ENCODE measurements around the gene GOLIM4. TPM values are rescaled to one million over a fixed set of nuclear protein-coding genes. Genes with fewer than 3 reads are reported as not detected.

GOLIM4 gene
- total RNA-seq, 1 experiment from 2014 or later, result 25.3 TPM

DNA sequence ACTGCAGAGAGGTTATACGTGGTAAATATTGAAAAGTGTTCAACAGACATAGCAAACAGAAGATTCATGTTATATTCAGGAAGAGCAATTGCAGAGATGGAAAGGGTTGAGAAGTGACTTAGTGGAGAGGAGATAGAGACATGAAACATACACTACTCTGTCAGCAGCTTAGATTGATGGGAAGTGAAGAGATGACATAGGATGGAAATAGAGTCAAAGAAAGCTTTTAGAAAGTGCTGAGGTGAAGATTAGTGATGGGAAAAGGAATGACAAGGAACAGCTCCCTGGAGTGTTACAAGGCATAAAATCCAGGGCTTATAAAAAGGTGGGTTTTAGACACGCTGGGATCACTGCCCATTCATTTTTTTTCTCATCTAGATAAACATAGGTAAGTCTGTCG is 17.2 kb upstream of the GOLIM4 start:
- no peaks in the 10 kb centered on the region for H3K27me3 ChIP-seq (ENCODE audit: low read length)
- H3K9ac ChIP-seq (ENCODE audit: low read length), result no peak overlapping the region
- H3K9me3 ChIP-seq (ENCODE audit: low read length), result no peaks in the 10 kb centered on the region
- no TSS peak for BruUV-seq (replicated peaks)
- TF ChIP-seq, protein P1, sequence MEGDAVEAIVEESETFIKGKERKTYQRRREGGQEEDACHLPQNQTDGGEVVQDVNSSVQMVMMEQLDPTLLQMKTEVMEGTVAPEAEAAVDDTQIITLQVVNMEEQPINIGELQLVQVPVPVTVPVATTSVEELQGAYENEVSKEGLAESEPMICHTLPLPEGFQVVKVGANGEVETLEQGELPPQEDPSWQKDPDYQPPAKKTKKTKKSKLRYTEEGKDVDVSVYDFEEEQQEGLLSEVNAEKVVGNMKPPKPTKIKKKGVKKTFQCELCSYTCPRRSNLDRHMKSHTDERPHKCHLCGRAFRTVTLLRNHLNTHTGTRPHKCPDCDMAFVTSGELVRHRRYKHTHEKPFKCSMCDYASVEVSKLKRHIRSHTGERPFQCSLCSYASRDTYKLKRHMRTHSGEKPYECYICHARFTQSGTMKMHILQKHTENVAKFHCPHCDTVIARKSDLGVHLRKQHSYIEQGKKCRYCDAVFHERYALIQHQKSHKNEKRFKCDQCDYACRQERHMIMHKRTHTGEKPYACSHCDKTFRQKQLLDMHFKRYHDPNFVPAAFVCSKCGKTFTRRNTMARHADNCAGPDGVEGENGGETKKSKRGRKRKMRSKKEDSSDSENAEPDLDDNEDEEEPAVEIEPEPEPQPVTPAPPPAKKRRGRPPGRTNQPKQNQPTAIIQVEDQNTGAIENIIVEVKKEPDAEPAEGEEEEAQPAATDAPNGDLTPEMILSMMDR (conservative IDR thresholded peaks at IDR 0.05; ENCODE audit: low read depth, low read length), result no peak
- TF ChIP-seq EZH2 (IDR thresholded peaks at IDR 0.05; ENCODE audit: low read length, unreplicated experiment), result no peak
- TF ChIP-seq EZH2phosphoT487 (IDR thresholded peaks at IDR 0.05; ENCODE audit: borderline replicate concordance, low read length), result no peak
- POLR2A ChIA-PET (ENCODE audit: unreplicated experiment), result no interaction called here
- peaks cover 4% of the 10 kb centered on the region; the same call in 1 of the 2 replicates for H3K4me1 ChIP-seq (ENCODE audit: insufficient read depth, low read length)
- H3K4me2 ChIP-seq (ENCODE audit: low read length), result no peak overlapping the region
- no peak overlapping the region for H2AFZ ChIP-seq (ENCODE audit: low read length)
- no peak for DNase-seq
- intact Hi-C loops (cut with micrococcal nuclease), result no loop called here
- no peaks in the 10 kb centered on the region for H4K20me1 ChIP-seq (ENCODE audit: low read length)
- CTCF ChIA-PET, result no interaction called here
- no peaks in the 10 kb centered on the region for H3K36me3 ChIP-seq (ENCODE audit: low read depth, low read length)
- H3F3A ChIP-seq (ENCODE audit: low read length, unreplicated experiment), result no peaks in the 10 kb centered on the region
- no peaks in the 10 kb centered on the region for H3K9me2 ChIP-seq (replicated peaks; ENCODE audit: low read length)
- H3K79me2 ChIP-seq (ENCODE audit: low read length), result no peaks in the 10 kb centered on the region
- no peak for ATAC-seq
- no peak overlapping the region for H3K4me3 ChIP-seq (ENCODE audit: low read length)
- no peak overlapping the region for H3K27ac ChIP-seq (ENCODE audit: low read length)

DNA sequence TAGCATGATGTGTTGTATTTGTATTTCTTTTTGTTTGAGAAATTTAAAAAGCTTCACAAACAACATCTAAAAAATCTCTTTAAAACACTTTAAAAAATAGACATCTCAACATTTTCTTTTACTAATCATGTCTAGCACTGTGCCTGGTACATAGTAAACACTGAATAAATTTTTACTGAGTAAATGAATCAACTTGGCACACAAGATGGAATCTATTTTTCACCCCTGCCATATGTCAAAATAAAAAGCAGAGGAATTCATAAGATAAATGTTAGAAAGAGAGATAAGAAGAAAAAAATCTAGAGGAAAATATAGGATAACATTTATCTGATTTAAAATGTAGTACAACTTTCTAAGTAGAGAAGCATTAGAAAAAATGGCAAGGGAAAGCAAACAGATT is 8.6 kb upstream of the GOLIM4 start:
- Histone ChIP-seq H3K4me1 (ENCODE audit: insufficient read depth, low read length) (0 out of 2 replicates have a peak, but pooled peaks cover 6% of the 10 kb centered on the region), H3K36me3 (ENCODE audit: low read depth, low read length) (no peaks in the 10 kb centered on the region), H3K4me2 (ENCODE audit: low read length) (no peak overlapping the region), H4K20me1 (ENCODE audit: low read length) (no peaks in the 10 kb centered on the region), H3K9ac (ENCODE audit: low read length) (no peak overlapping the region), H3K79me2 (ENCODE audit: low read length) (no peaks in the 10 kb centered on the region), H3K27me3 (ENCODE audit: low read length) (no peaks in the 10 kb centered on the region), H3K9me2 (replicated peaks; ENCODE audit: low read length) (no peaks in the 10 kb centered on the region), H3K9me3 (ENCODE audit: low read length) (no peaks in the 10 kb centered on the region), H3K4me3 (ENCODE audit: low read length) (no peak overlapping the region), H3K27ac (ENCODE audit: low read length) (no peak overlapping the region), H2AFZ (ENCODE audit: low read length) (no peak overlapping the region), H3F3A (ENCODE audit: low read length, unreplicated experiment) (no peaks in the 10 kb centered on the region)
- DNase-seq (no peak), ATAC-seq (no peak)
- no TSS peak for BruUV-seq (replicated peaks)
- TF ChIP-seq EZH2 (IDR thresholded peaks at IDR 0.05; ENCODE audit: low read length, unreplicated experiment) (no peak), EZH2phosphoT487 (IDR thresholded peaks at IDR 0.05; ENCODE audit: borderline replicate concordance, low read length) (no peak)
- TF ChIP-seq, protein P1 (conservative IDR thresholded peaks at IDR 0.05; ENCODE audit: low read depth, low read length), result no peak
- intact Hi-C loops (cut with micrococcal nuclease), result no loop called here
- ChIA-PET POLR2A (ENCODE audit: unreplicated experiment) (no interaction called here), CTCF (no interaction called here)

DNA sequence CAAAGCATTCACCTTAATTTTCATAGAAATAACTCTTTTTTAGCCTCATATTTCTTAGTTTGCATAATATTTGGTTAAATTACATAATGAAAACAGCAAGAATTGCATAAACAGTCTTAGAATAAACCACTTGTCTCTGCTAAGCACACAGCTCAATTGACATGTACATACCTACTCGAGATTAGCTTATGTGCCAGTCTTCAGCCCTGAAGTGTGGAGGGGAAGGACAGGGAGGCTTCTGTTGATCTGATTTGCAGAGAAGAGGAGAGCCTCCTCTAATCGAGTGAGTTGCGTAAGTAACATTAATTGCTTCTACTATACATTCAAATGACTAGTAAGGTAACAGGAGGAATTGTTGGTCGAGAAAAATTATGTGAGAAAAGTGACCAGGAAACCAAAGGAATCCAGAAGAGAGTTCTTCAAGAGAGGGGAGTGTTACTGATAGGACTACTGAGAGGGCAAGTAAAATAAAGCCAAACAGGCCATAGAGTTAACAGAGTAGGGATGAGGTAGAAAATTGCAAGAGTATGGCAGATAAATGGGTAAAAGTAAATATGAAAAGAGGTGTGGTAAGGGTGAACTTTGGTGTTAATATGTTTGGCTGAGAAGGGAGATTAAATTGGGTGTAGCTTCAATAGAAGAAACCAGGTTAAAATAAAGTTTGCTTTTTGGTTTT is 7.1 kb upstream of the GOLIM4 start:
- no peaks in the 10 kb centered on the region for H3K79me2 ChIP-seq (ENCODE audit: low read length)
- H3F3A ChIP-seq (ENCODE audit: low read length, unreplicated experiment), result no peaks in the 10 kb centered on the region
- ChIA-PET POLR2A (ENCODE audit: unreplicated experiment) (no interaction called here), CTCF (no interaction called here)
- TF ChIP-seq, protein P1 (conservative IDR thresholded peaks at IDR 0.05; ENCODE audit: low read depth, low read length), result no peak
- TF ChIP-seq EZH2 (IDR thresholded peaks at IDR 0.05; ENCODE audit: low read length, unreplicated experiment) (no peak), EZH2phosphoT487 (IDR thresholded peaks at IDR 0.05; ENCODE audit: borderline replicate concordance, low read length) (no peak)
- H2AFZ ChIP-seq (ENCODE audit: low read length), result no peak overlapping the region
- no peaks in the 10 kb centered on the region for H3K27me3 ChIP-seq (ENCODE audit: low read length)
- H4K20me1 ChIP-seq (ENCODE audit: low read length), result no peaks in the 10 kb centered on the region
- no peaks in the 10 kb centered on the region for H3K36me3 ChIP-seq (ENCODE audit: low read depth, low read length)
- H3K4me3 ChIP-seq (ENCODE audit: low read length), result no peak overlapping the region
- H3K27ac ChIP-seq (ENCODE audit: low read length), result no peak overlapping the region
- H3K9ac ChIP-seq (ENCODE audit: low read length), result no peak overlapping the region
- H3K9me2 ChIP-seq (replicated peaks; ENCODE audit: low read length), result no peaks in the 10 kb centered on the region
- no peak overlapping the region for H3K4me2 ChIP-seq (ENCODE audit: low read length)
- no peaks in the 10 kb centered on the region for H3K9me3 ChIP-seq (ENCODE audit: low read length)
- ATAC-seq (no peak), DNase-seq (no peak)
- no TSS peak for BruUV-seq (replicated peaks)
- H3K4me1 ChIP-seq (ENCODE audit: insufficient read depth, low read length), result 0 out of 2 replicates have a peak, but pooled peaks cover 6% of the 10 kb centered on the region
- intact Hi-C loops (cut with micrococcal nuclease), result no loop called here
